ENCODE data around the gene STBD1.

GRCh38 chr4:76342191-76342590 is 35.7 kb downstream of the STBD1 start:
- TF ChIP-seq CTCF (IDR thresholded peaks at IDR 0.05; ENCODE audit: low read depth, low read length, missing input control) (no peak), YY1 (IDR thresholded peaks at IDR 0.05) (no peak), RAD21 (IDR thresholded peaks at IDR 0.05) (no peak), FOXA1 (IDR thresholded peaks at IDR 0.05) (no peak)

Data from liver (tissue), 3 donors.